ENCODE data around the gene SPTB.

GRCh38 chr14:64844969-64845536, 34.7 kb downstream of the SPTB start:
- TF ChIP-seq POLR2A (IDR thresholded peaks at IDR 0.05; ENCODE audit: low read depth, low read length): no peak
- TF ChIP-seq POU2F2 (IDR thresholded peaks at IDR 0.05; ENCODE audit: low read depth, low read length): no peak
- TF ChIP-seq PAX5 (IDR thresholded peaks at IDR 0.05; ENCODE audit: insufficient read depth, low read length, severe bottlenecking): no peak
- TF ChIP-seq POLR2AphosphoS5 (IDR thresholded peaks at IDR 0.05; ENCODE audit: low read depth, low read length): no peak
